Ascending aorta (tissue), 2 donors: Measurements from ENCODE around the gene SRSF10. TPM values are rescaled to one million over a fixed set of nuclear protein-coding genes. Genes with fewer than 3 reads are reported as not detected.
A peak's percentile ranks its signal among the peaks of the same experiment; 100 is the strongest.

ENCODE experiments used
- DNase-seq, 2 donors: peaks; one replicate each; pipeline ENCODE4 v3.0.0-alpha.2; 2019; ENCODE audit warnings: low spot score in 2 of 2
- H3K27ac ChIP-seq, 2 donors: fragments of 200-600 bp; sonication (generic); one replicate each; pipeline ENCODE4 v1.5.1; 2016 to 2017; ENCODE audit warnings: mild to moderate bottlenecking in 1 of 2
- H3K27me3 ChIP-seq: fragments of 200-600 bp; sonication (generic); one replicate; pipeline ENCODE4 v1.5.1; 2017
- H3K36me3 ChIP-seq, 2 donors: fragments of 200-600 bp; sonication (generic); one replicate each; pipeline ENCODE4 v1.5.1; 2016
- H3K4me1 ChIP-seq, 2 donors: fragments of 200-600 bp; sonication (generic); one replicate each; pipeline ENCODE4 v1.5.1; 2016 to 2017; ENCODE audit warnings: mild to moderate bottlenecking in 1 of 2
- H3K4me3 ChIP-seq, 2 donors: fragments of 200-600 bp; sonication (generic); one replicate each; pipeline ENCODE4 v1.5.1; 2016 to 2017; ENCODE audit warnings: mild to moderate bottlenecking in 1 of 2
- H3K9me3 ChIP-seq, 2 donors: fragments of 200-600 bp; sonication (generic); one replicate each; pipeline ENCODE4 v1.5.1; 2016
- CTCF ChIP-seq, 3 experiments: fragments of 200-600 bp in 2 of 3; fragments of 450-650 bp in 1 of 3; sonication (generic) in 2 of 3; IDR thresholded peaks; one replicate each; pipeline ENCODE4 v1.5.1; 2016 to 2019; ENCODE audit warnings: antibody characterized with exemption in 3 of 3, mild to moderate bottlenecking in 1 of 3, moderate library complexity in 1 of 3
- intact Hi-C: fragments of 100-400 bp; cut with DNase I; formaldehyde crosslinking; loops from one replicate; pipeline ENCODE4 v1.15.1; 2023
- total RNA-seq: library from RNA; depleted of rRNA; stranded (reverse); fragments of >200 nt; gene quantifications from one replicate; pipeline ENCODE4 v1.1.0, GENCODE V29; 2016

SRSF10 gene
- total RNA-seq, 1 donor from 2014 or later, result 80.6 TPM

GRCh38 chr1:23947366-23947765, 32.8 kb downstream of the SRSF10 start:
- intact Hi-C loops, result no loop called here
- TF ChIP-seq CTCF (IDR thresholded peaks at IDR 0.05), result no peak
- peaks cover 4 to 9% of the 10 kb centered on the region in 2 donors for H3K9me3 ChIP-seq
- H3K4me1 ChIP-seq, result peaks cover 0 to 9% of the 10 kb centered on the region in 2 donors
- H3K27me3 ChIP-seq, result no peaks in the 10 kb centered on the region
- DNase-seq, result no peak
- no peak overlapping the region for H3K4me3 ChIP-seq
- no peaks in the 10 kb centered on the region for H3K36me3 ChIP-seq
- H3K27ac ChIP-seq, result no peak overlapping the region

- intact Hi-C loops, result no loop called here
- TF ChIP-seq CTCF (IDR thresholded peaks at IDR 0.05), result no peak
These were observed 43.5 kb downstream of the SRSF10 start for GRCh38 chr1:23936481-23937176.

GRCh38 chr1:23931491-23931880, 48.6 kb downstream of the SRSF10 start:
- Histone ChIP-seq H3K27me3 (no peaks in the 10 kb centered on the region), H3K4me3 (peak overlapping the region in 1 of 2 donors; percentile 48), H3K36me3 (no peaks in the 10 kb centered on the region), H3K9me3 (no peaks in the 10 kb centered on the region), H3K4me1 (peaks cover 0 to 10% of the 10 kb centered on the region in 2 donors), H3K27ac (peak overlapping the region; percentile 78 to 89)
- DNase-seq, result no peak
- intact Hi-C loops, result loop anchor here (2.0 kb wide), 1 partner anchor 63 kb away; the partner anchor contains the start of gene FUCA1
- TF ChIP-seq CTCF (IDR thresholded peaks at IDR 0.05), result no peak

More at GRCh38 chr1:23936481-23937176, 43.5 kb downstream of the SRSF10 start:
- Histone ChIP-seq H3K4me3 (no peak overlapping the region), H3K9me3 (no peaks in the 10 kb centered on the region), H3K27ac (no peak overlapping the region), H3K36me3 (no peaks in the 10 kb centered on the region), H3K4me1 (peaks cover 0 to 3% of the 10 kb centered on the region in 2 donors), H3K27me3 (no peaks in the 10 kb centered on the region)
- DNase-seq, result peak in 1 of 2 donors; percentile 25

GRCh38 chr1:23930861-23931490, 49.2 kb downstream of the SRSF10 start:
- peak in 1 of 2 donors; percentile 75 for DNase-seq
- TF ChIP-seq CTCF (IDR thresholded peaks at IDR 0.05), result no peak
- H3K4me3 ChIP-seq, result peak overlapping the region in 1 of 2 donors; percentile 48

GRCh38 chr1:23930270-23930669, 49.9 kb downstream of the SRSF10 start:
- intact Hi-C loops, result loop anchor here (2.0 kb wide), 1 partner anchor 61 kb away; the partner anchor contains the start of gene FUCA1
- Histone ChIP-seq H3K4me3 (no peak overlapping the region), H3K27ac (peak overlapping the region; percentile 78 to 89), H3K4me1 (peaks cover 0 to 10% of the 10 kb centered on the region in 2 donors), H3K27me3 (no peaks in the 10 kb centered on the region), H3K36me3 (no peaks in the 10 kb centered on the region), H3K9me3 (no peaks in the 10 kb centered on the region)
- DNase-seq, result peak in 1 of 2 donors; percentile 34
- no peak for TF ChIP-seq CTCF (IDR thresholded peaks at IDR 0.05)

More at GRCh38 chr1:23930861-23931490, 49.2 kb downstream of the SRSF10 start:
- Histone ChIP-seq H3K27me3 (no peaks in the 10 kb centered on the region), H3K36me3 (no peaks in the 10 kb centered on the region), H3K27ac (peak overlapping the region; percentile 78 to 89), H3K4me1 (peaks cover 0 to 10% of the 10 kb centered on the region in 2 donors), H3K9me3 (no peaks in the 10 kb centered on the region)
- intact Hi-C loops, result loop anchor here (2.0 kb wide), 1 partner anchor 62 kb away; the partner anchor contains the start of gene FUCA1
